CD4-positive, alpha-beta T cell treated with Interleukin-21 for 1 hour (primary cell): ENCODE results near the gene TMPRSS6.

Experiments
- DNase-seq: peaks from one replicate; pipeline ENCODE4 v3.0.0-alpha.2; 2020

TMPRSS6 gene

GRCh38 chr22:37048133-37048532 is 61.4 kb downstream of the TMPRSS6 start:
- no peak for DNase-seq

- DNase-seq, result no peak
Measured at GRCh38 chr22:37047006-37047405, 62.5 kb downstream of the TMPRSS6 start.

DNA sequence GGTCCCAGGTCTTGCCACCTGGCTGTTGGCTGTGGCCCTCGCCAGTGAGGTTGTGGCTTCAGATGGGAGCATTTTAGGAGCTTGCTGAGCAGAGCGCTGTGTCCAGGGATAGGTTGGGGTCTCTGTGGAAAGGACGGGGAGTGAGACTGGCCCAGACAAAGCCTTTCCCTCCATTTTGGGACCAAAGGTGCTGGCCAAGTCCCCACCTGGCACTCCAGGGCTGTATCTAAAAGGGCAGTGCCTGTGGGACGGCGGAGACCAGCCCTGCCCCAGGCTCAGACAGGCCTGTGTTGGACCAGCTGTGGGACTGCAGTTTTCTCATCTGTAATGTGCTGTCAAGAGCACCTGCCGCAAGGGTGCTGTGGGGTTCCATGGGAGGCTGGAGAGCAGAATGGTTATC is 62.9 kb downstream of the TMPRSS6 start:
- DNase-seq, result no peak

DNA sequence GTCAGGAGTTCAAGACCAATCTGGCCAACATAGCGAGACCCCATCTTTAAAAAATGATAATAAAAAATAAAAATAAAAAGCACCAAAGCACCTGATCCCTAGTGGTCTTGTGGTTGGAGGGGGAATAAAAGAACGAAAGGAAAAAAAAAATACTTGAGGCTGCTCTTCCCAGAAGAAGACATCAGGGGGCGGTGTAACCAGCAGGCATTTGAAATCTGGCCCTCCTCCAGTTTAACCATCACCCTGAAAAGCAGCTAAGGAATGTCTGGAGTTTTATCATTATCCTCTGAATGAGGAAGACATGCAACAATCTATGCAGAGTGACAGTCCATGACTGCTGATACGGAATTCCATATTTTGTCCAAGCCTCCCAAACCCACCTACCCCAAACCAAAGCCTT is 63.6 kb downstream of the TMPRSS6 start:
- DNase-seq, result no peak

GRCh38 chr22:37044634-37045625 is 64.6 kb downstream of the TMPRSS6 start:
- no peak for DNase-seq

- DNase-seq, result peak; percentile 44
Measured at GRCh38 chr22:37043828-37044538, 65.5 kb downstream of the TMPRSS6 start.

DNA sequence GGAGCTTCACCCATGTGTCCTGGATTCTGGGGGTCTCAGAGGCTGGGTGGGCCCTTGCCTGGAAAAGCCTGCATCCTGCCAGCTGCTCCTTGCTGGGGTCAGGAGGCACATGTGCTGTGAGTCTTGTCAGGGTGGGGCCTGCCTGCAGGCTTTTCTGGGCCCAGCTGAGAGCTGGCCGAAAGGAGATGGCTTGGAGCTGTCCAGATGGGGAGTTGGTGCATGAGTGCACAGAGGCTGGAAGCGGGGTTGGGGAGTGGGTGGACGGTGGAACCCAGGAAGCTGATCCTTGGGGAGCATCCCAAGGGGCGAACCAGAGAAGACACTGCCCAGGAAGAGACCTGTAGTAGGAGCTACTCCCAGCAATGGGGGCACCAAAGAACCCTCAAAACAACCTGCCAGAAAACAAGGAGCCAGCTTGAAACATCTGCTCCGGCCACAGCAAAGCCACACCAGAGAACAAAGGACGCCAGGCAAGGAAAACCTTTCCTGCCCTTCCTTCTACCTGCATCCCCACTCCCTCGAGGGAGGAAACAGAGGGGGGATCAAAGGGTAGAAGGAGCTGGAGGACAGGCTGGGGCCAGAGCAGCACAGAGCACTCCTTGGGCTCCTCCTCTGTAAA is 66.2 kb downstream of the TMPRSS6 start:
- no peak for DNase-seq

- no peak for DNase-seq
Measured at GRCh38 chr22:37039466-37039865, 70.0 kb downstream of the TMPRSS6 start.

- DNase-seq, result no peak
Measured at GRCh38 chr22:37037669-37038068, 71.8 kb downstream of the TMPRSS6 start.

GRCh38 chr22:37036655-37037377 is 72.7 kb downstream of the TMPRSS6 start:
- no peak for DNase-seq

DNA sequence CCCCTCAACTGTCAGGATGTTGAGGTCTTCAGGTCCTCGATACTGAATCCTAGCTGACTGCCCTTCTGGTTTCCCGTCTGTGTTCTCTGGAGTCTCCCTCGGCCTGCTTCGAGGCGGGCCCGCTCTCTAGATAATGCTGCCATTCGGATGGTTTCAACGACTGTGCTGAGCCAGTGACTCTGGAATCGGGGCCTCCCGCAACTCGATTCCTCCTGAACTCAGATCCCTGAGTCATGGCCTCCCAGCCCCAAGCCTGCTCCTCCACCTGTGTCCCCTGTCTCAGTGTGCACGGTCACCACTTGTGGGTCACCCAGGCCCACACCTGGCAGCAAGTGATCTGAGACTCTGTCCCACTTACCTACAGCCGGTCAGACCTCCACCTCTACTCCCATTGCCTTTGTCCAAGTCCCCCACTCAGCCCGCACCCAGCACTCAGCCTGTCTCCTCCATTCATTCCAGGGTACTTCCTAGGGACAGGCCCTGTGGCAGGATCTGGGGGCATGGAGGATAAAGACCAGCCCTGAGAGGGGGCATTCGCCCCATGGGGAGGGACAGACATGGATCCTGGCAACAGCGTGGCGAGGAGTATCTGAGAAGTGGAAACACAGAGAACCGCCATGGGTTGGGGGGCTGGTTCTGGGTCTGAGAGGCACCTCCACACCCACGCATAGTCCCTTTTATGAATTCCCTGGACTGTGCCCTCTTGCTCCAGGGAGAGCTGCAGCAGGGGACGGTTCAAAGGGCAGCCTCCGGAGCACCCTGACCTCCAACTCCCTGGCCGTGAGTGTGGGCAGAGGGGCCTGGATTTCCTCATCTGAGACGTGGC is 75.7 kb downstream of the TMPRSS6 start:
- no peak for DNase-seq

DNA sequence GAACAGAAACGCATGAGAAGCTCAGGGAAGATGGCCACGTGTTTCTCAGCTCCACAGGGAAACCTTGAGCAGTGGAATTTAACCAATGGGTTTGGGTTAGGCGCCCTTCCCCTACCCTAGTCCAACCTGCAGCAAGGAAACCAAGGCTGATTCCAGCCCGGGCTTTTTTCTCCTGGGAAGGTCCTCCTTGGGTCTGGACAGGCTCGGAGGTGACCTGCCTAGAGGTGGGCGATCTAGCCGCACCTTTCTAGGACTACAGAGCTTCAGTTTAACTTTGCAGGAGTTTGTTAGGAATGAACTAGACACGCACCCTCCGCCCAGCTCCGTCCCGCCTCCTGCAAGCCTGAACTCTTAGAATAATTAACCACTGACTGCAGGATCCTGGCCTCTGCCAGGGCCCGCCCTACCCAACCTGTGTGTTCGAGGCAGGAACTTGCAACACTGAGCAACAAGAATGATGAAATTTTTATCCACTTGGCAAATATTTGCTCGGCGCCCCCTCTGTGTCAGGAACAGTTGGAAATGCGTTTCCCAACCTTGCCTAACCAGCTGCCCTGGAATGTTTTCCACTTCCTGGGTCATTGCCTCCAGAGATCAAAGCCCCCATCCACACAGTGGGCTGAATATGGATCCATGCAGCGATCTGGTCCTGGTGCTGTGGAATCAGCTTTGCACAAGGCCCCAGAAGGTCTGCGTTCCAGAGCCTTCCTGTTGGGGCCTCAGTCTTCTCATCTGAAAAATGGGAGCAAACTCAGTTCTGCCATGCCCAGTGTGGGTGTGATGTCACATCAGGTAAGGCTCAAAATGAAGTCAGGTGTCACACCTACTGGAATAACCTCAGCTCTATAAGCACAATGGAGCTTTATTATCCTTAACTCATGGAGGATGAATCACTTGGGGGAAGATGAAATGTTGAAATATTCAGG is 76.7 kb downstream of the TMPRSS6 start:
- DNase-seq, result no peak

- no peak for DNase-seq
Measured at GRCh38 chr22:37032134-37032534, 77.4 kb downstream of the TMPRSS6 start.

- DNase-seq, result no peak
Measured at GRCh38 chr22:37030560-37031281, 78.8 kb downstream of the TMPRSS6 start.

- DNase-seq, result no peak
Measured at GRCh38 chr22:37028692-37029674, 80.5 kb downstream of the TMPRSS6 start.

- no peak for DNase-seq
Measured at GRCh38 chr22:37027556-37027955, 82.0 kb downstream of the TMPRSS6 start.

- no peak for DNase-seq
Measured at GRCh38 chr22:37026325-37026724, 83.2 kb downstream of the TMPRSS6 start.

GRCh38 chr22:37025500-37026070 is 83.9 kb downstream of the TMPRSS6 start:
- no peak for DNase-seq
